ENCODE results near the gene DDX1. TPM values are rescaled to one million over a fixed set of nuclear protein-coding genes. Genes with fewer than 3 reads are reported as not detected.

The DDX1 gene
- total and polyA plus RNA-seq, 9 of the 15 experiments (the other 6 are each of a cell fraction or from before 2014, with no cell fraction given): 116 to 277 (median 232) TPM

GRCh38 chr2:15556311-15556930 is 35.2 kb upstream of the DDX1 start (continued):
- TF ChIP-seq ARID3A (IDR thresholded peaks at IDR 0.05; ENCODE audit: borderline replicate concordance, low read depth, low read length) (peak; percentile 97), SAFB (IDR thresholded peaks at IDR 0.05; ENCODE audit: borderline replicate concordance, low read depth, low read length) (no peak), TBL1XR1 (IDR thresholded peaks at IDR 0.05; ENCODE audit: low read length in 2 of 2) (peak in 1 of 2 experiments; percentile 91; a peak in 2 of 4 replicates), FOXM1 (IDR thresholded peaks at IDR 0.05; ENCODE audit: low read depth) (peak; percentile 93), FOXM1 (CRISPR knock-in tag; IDR thresholded peaks at IDR 0.05; ENCODE audit: low read depth) (no peak), NCOA2 (IDR thresholded peaks at IDR 0.05; ENCODE audit: partially characterized antibody in 2 of 2) (peak; percentile 24 to 60), ZNF395 (CRISPR knock-in tag; IDR thresholded peaks at IDR 0.05) (peak; percentile 88; the same call in 1 of the 2 replicates), ARNT (IDR thresholded peaks at IDR 0.05) (peak; percentile 69 to 81; a peak in 3 of 4 replicates), XRCC4 (IDR thresholded peaks at IDR 0.05; ENCODE audit: extremely low read depth, insufficient read depth, insufficient read length) (no peak), ZNF830 (CRISPR knock-in tag; IDR thresholded peaks at IDR 0.05) (no peak), FOXA3 (CRISPR knock-in tag; conservative IDR thresholded peaks at IDR 0.05 in 1 of 2, IDR thresholded peaks at IDR 0.05 in 1 of 2) (peak in 1 of 2 experiments; percentile 57; a peak in 2 of 4 replicates), CSDE1 (IDR thresholded peaks at IDR 0.05) (0 out of 4 replicates have a peak, but pooled peaks of 1 of the 2 experiments have one; percentile 6), ZNF3 (CRISPR knock-in tag; IDR thresholded peaks at IDR 0.05) (no peak), BRD9 (IDR thresholded peaks at IDR 0.05; ENCODE audit: low read depth, partially characterized antibody) (no peak), RFX1 (IDR thresholded peaks at IDR 0.05) (peak; percentile 88), ELF1 (tag; IDR thresholded peaks at IDR 0.05) (peak; percentile 22; the same call in 1 of the 2 replicates), TCF3 (CRISPR knock-in tag; IDR thresholded peaks at IDR 0.05) (peak; percentile 93), HNRNPH1 (optimal IDR thresholded peaks at IDR 0.05; ENCODE audit: low read depth, low read length) (no peak), CTCF (IDR thresholded peaks at IDR 0.05 in 2 of 3, conservative IDR thresholded peaks at IDR 0.05 in 1 of 3; ENCODE audit: insufficient read depth in 2 of 3, low read depth in 1 of 3, low read length in 3 of 3) (no peak), NFATC3 (IDR thresholded peaks at IDR 0.05) (0 out of 2 replicates have a peak, but pooled peaks have one; percentile 55), MNT (conservative IDR thresholded peaks at IDR 0.05) (peak; percentile 7 to 43; a peak in 2 of 4 replicates), ETV1 (tag; conservative IDR thresholded peaks at IDR 0.05; ENCODE audit: low read depth) (peak; percentile 69)

All from K562 (cell line).